Endothelial cell of umbilical vein (primary cell): ENCODE measurements around the gene LRP2BP. TPM values are rescaled to one million over a fixed set of nuclear protein-coding genes. Genes with fewer than 3 reads are reported as not detected.

Experiments used
- BruUV-seq: library from RNA; stranded (reverse); fragments of 400-500 nt; replicated peaks from 2 replicates; lab custom pipeline; 2021; lab: Mats Ljungman, UMichigan
- CTCF ChIA-PET: fragments of 300-600, 350-600 bp; sonication (Branson Sonifier 250); formaldehyde crosslinking; loops from one replicate; lab custom pipeline; 2021; ENCODE audit warnings: antibody characterized with exemption, inconsistent platforms; lab: Charles Lee
- POLR2A ChIA-PET: fragments of 300-600, 350-600 bp; sonication (Branson Sonifier 250); formaldehyde crosslinking; loops from one replicate; lab custom pipeline; 2021; ENCODE audit warnings: antibody characterized with exemption, inconsistent platforms; lab: Charles Lee
- DNase-seq: peaks from one replicate; pipeline ENCODE4 v3.0.0-alpha.2; 2011; ENCODE audit warnings: low read depth, low spot score
- FAIRE-seq: peaks from 2 replicates; lab custom pipeline; 2011; peaks lifted over from hg19 to GRCh38; lab: Jason Lieb, UNC
- H2AFZ ChIP-seq: 2 replicates; pipeline ENCODE4 v1.6.0; 2012; ENCODE audit warnings: low read depth, low read length, control low read depth, inconsistent platforms
- H3K27ac ChIP-seq: 2 replicates; pipeline ENCODE4 v1.5.1; 2011; ENCODE audit warnings: low read depth, mild to moderate bottlenecking, control low read depth, low read length, moderate library complexity; ENCODE audit not compliant: insufficient read depth
- H3K27me3 ChIP-seq, 2 experiments: 2 replicates each; pipeline versions ENCODE4 v1.6.0 to v1.6.1; 2011; ENCODE audit warnings: low read length in 2 of 2, mixed read lengths in 1 of 2; ENCODE audit not compliant: control insufficient read depth in 2 of 2, insufficient read depth in 2 of 2
- H3K36me3 ChIP-seq, 2 experiments: 2 replicates in 1 of 2; 3 replicates in 1 of 2; pipeline ENCODE4 v1.5.1; 2011; ENCODE audit warnings: low read length in 2 of 2, mild to moderate bottlenecking in 1 of 2, moderate library complexity in 1 of 2; ENCODE audit not compliant: control insufficient read depth in 2 of 2, insufficient read depth in 2 of 2; ENCODE audit errors: extremely low read depth in 1 of 2
- H3K4me1 ChIP-seq: 3 replicates; pipeline ENCODE4 v1.5.1; 2011; ENCODE audit warnings: mild to moderate bottlenecking, low read length; ENCODE audit not compliant: control insufficient read depth, insufficient read depth; ENCODE audit errors: extremely low read depth
- H3K4me2 ChIP-seq: 2 replicates; pipeline ENCODE4 v1.6.1; 2011; ENCODE audit warnings: low read length, control low read depth, mixed read lengths; ENCODE audit not compliant: insufficient read depth
- H3K4me3 ChIP-seq, 3 experiments: fragments of 200-600 bp in 1 of 3; sonication (generic), shearing (Covaris generic) in 1 of 3; replicated peaks in 1 of 3; 2 replicates each; pipeline ENCODE4 v1.5.1; 2011 to 2016; ENCODE audit warnings: control low read depth in 3 of 3, low read length in 3 of 3, mild to moderate bottlenecking in 2 of 3, inconsistent platforms in 1 of 3, low read depth in 1 of 3, moderate library complexity in 1 of 3; ENCODE audit not compliant: insufficient read depth in 1 of 3
- H3K79me2 ChIP-seq: 2 replicates; pipeline ENCODE4 v1.6.0; 2012; ENCODE audit warnings: low read length, inconsistent platforms; ENCODE audit not compliant: control insufficient read depth, insufficient read depth
- H3K9ac ChIP-seq: replicated peaks from 2 replicates; pipeline ENCODE3; 2011; ENCODE audit warnings: low read length, control low read depth; ENCODE audit not compliant: insufficient read depth; ENCODE audit errors: extremely low read depth
- H3K9me1 ChIP-seq: replicated peaks from 3 replicates; pipeline ENCODE4 v1.6.0; 2011; ENCODE audit warnings: mild to moderate bottlenecking, low read length; ENCODE audit not compliant: control insufficient read depth, insufficient read depth; ENCODE audit errors: extremely low read depth
- H3K9me3 ChIP-seq: replicated peaks from 2 replicates; pipeline ENCODE4 v1.5.1; 2012; ENCODE audit warnings: low read length, inconsistent platforms; ENCODE audit not compliant: control insufficient read depth, insufficient read depth
- H4K20me1 ChIP-seq: replicated peaks from 2 replicates; pipeline ENCODE3; 2011; ENCODE audit warnings: mild to moderate bottlenecking, low read length; ENCODE audit not compliant: control insufficient read depth, insufficient read depth; ENCODE audit errors: extremely low read depth
- CTCF ChIP-seq, 2 donors: IDR thresholded peaks; 1 replicate in 1 of 2; 2 replicates in 1 of 2; pipeline ENCODE4 v1.5.1; 2011; ENCODE audit warnings: low read length in 2 of 2, mild to moderate bottlenecking in 2 of 2, moderate library complexity in 2 of 2, control low read depth in 1 of 2, inconsistent platforms in 1 of 2, low read depth in 1 of 2; ENCODE audit not compliant: insufficient read depth in 1 of 2; ENCODE audit errors: extremely low read depth in 1 of 2
- FOS ChIP-seq: IDR thresholded peaks from 2 replicates; pipeline ENCODE4 v1.6.1; 2011; ENCODE audit warnings: mild to moderate bottlenecking, low read length, moderate library complexity, borderline replicate concordance; ENCODE audit not compliant: insufficient read depth
- GATA2 ChIP-seq: IDR thresholded peaks from 2 replicates; pipeline ENCODE4 v1.7.0; 2011; ENCODE audit warnings: low read depth, mild to moderate bottlenecking, moderate library complexity, mixed read lengths, low read length; ENCODE audit not compliant: insufficient read length, insufficient read depth
- MAX ChIP-seq: IDR thresholded peaks from 2 replicates; pipeline ENCODE4 v1.6.1; 2011; ENCODE audit not compliant: insufficient read depth, insufficient read length
- POLR2A ChIP-seq: IDR thresholded peaks from 2 replicates; pipeline ENCODE4 v1.6.1; 2012; ENCODE audit warnings: low read depth, mild to moderate bottlenecking, control low read depth, low read length
- POLR2AphosphoS5 ChIP-seq: IDR thresholded peaks from 2 replicates; pipeline ENCODE4 v1.6.1; 2012; ENCODE audit warnings: low read depth, mild to moderate bottlenecking, control low read depth, low read length, moderate library complexity; ENCODE audit not compliant: insufficient read depth
- dilution Hi-C: fragments of 300-500 bp; cut with MboI; formaldehyde crosslinking; loops from one replicate; pipeline ENCODE4 v1.15.0; 2019; ENCODE audit warnings: low sequenced_read_pairs; ENCODE audit not compliant: extremely low pct_ligation_motif_present
- intact Hi-C: fragments of 100-400 bp; cut with micrococcal nuclease; formaldehyde crosslinking; loops from one replicate; pipeline ENCODE4 v1.10.0; 2022
- polyA plus RNA-seq, 4 experiments: library from polyadenylated mRNA; depleted of rRNA in 3 of 4; stranded (reverse) in 3 of 4; unstranded in 1 of 4; fragments of >200 nt; gene quantifications; 2 replicates each; pipeline versions ENCODE4 v1.2.1 to v1.2.3, GENCODE V29; 2011 to 2012; ENCODE audit warnings: missing spikeins in 1 of 4
- total RNA-seq: library from RNA; stranded (reverse); gene quantifications from 2 replicates; pipeline ENCODE4 v1.2.3, GENCODE V29; 2021

The LRP2BP gene
- total and polyA plus RNA-seq, 2 donors (not counting 3 experiments of a cell fraction or from before 2014, with no cell fraction given): 0.18 to 0.53 TPM

GRCh38 chr4:185396724-185397385 lies 1.1 kb upstream of the LRP2BP start, which contains the start of gene ANKRD37:
ANKRD37 (plus strand) TSS chr4:185396841; CDS start chr4:185396924, 83 bp downstream.
- Histone ChIP-seq H4K20me1 (no peaks in the 10 kb centered on the region), H3K4me2 (peak within 1 kb of the TSS; percentile 99), H3K27me3 (no peaks in the 10 kb centered on the region), H3K36me3 (peaks cover 0 to under 1% of the 10 kb centered on the region in 2 experiments), H3K9me1 (no peaks in the 10 kb centered on the region), H3K9ac (peak within 1 kb of the TSS; percentile 95), H3K4me3 (peak within 1 kb of the TSS; percentile 54 to 90 (median 87)), H3K27ac (peak within 1 kb of the TSS; percentile 96), H3K9me3 (no peaks in the 10 kb centered on the region), H3K4me1 (peaks cover 37% of the 10 kb centered on the region), H2AFZ (peak within 1 kb of the TSS; percentile 93), H3K79me2 (no peaks in the 10 kb centered on the region)
- intact Hi-C loops (loop anchor here (1.0 to 5.0 kb wide), 10 partner anchors 15 to 640 kb away; partner anchors contain the start of genes CCDC110 and UFSP2), dilution Hi-C loops (loop anchor here (25.0 kb wide), 1 partner anchor 110 kb away; no protein-coding TSS in a partner anchor)
- TF ChIP-seq POLR2AphosphoS5 (peak; percentile 12), GATA2 (no peak)
- FAIRE-seq (no peak), DNase-seq (peak; percentile 69)
- ChIA-PET CTCF (interaction anchor here (0.9 to 4.2 kb wide), 8 partner anchors 9 to 211 kb away, joined by 3 to 24 read pairs (median 8); partner anchors contain the start of genes SNX25 and UFSP2), POLR2A (interaction anchor here (1.4 to 1.7 kb wide), 2 partner anchors 12 to 28 kb away, joined by 3 to 5 read pairs; no protein-coding TSS in a partner anchor)
- no TSS peak for BruUV-seq

- Histone ChIP-seq H3K9me3 (no peaks in the 10 kb centered on the region), H3K36me3 (no peaks in the 10 kb centered on the region), H2AFZ (peak overlapping the region; percentile 93), H3K27me3 (no peaks in the 10 kb centered on the region), H3K4me2 (peak overlapping the region; percentile 99), H3K9me1 (no peaks in the 10 kb centered on the region), H3K4me3 (peak overlapping the region; percentile 54 to 90 (median 87)), H4K20me1 (no peaks in the 10 kb centered on the region), H3K4me1 (peaks cover 37% of the 10 kb centered on the region), H3K79me2 (no peaks in the 10 kb centered on the region), H3K9ac (peak overlapping the region; percentile 95), H3K27ac (peak overlapping the region; percentile 96)
- POLR2A ChIA-PET: interaction anchor here (1.4 to 1.7 kb wide), 2 partner anchors 11 to 29 kb away, joined by 3 to 5 read pairs; no protein-coding TSS in a partner anchor
- DNase-seq (peak; percentile 99), FAIRE-seq (peak; percentile 83)
- CTCF ChIA-PET: interaction anchor here (0.9 to 4.2 kb wide), 8 partner anchors 10 to 211 kb away, joined by 3 to 24 read pairs (median 8); partner anchors contain the start of genes SNX25 and UFSP2
- dilution Hi-C loops: loop anchor here (25.0 kb wide), 1 partner anchor 109 kb away; no protein-coding TSS in a partner anchor
- BruUV-seq: TSS peak; percentile 59
- intact Hi-C loops: loop anchor here (1.0 to 5.0 kb wide), 11 partner anchors 11 to 641 kb away; partner anchors contain the start of genes CCDC110 and UFSP2
- TF ChIP-seq POLR2AphosphoS5 (peak; percentile 71), POLR2A (peak; percentile 59), CTCF (IDR thresholded peaks at IDR 0.05; ENCODE audit: extremely low read depth in 1 of 2, insufficient read depth in 1 of 2, low read depth in 1 of 2, low read length in 2 of 2) (no peak), MAX (peak; percentile 69), FOS (peak; percentile 6)
Measured at GRCh38 chr4:185395956-185396723, 416 bp upstream of the LRP2BP start.
